Osteocyte (in vitro differentiated cells): ENCODE results near the gene KLF17. TPM values are rescaled to one million over a fixed set of nuclear protein-coding genes. Genes with fewer than 3 reads are reported as not detected.

Source experiments
- DNase-seq: peaks from one replicate; pipeline ENCODE4 v3.0.0; 2021; ENCODE audit warnings: mixed read lengths; ENCODE audit not compliant: unreplicated experiment; ENCODE audit errors: extremely low spot score
- H3K27ac Mint-ChIP-seq: one replicate; pipeline ENCODE4 v1.8.0; 2021; ENCODE audit warnings: mild to moderate bottlenecking, mixed read lengths; ENCODE audit not compliant: unreplicated experiment
- H3K27me3 Mint-ChIP-seq: one replicate; pipeline ENCODE4 v1.8.0; 2021; ENCODE audit warnings: mixed read lengths; ENCODE audit not compliant: unreplicated experiment
- H3K36me3 Mint-ChIP-seq: one replicate; pipeline ENCODE4 v1.8.0; 2021; ENCODE audit warnings: mixed read lengths; ENCODE audit not compliant: unreplicated experiment
- H3K4me1 Mint-ChIP-seq: one replicate; pipeline ENCODE4 v1.8.0; 2021; ENCODE audit warnings: mixed read lengths; ENCODE audit not compliant: unreplicated experiment
- H3K4me3 Mint-ChIP-seq: one replicate; pipeline ENCODE4 v1.8.0; 2021; ENCODE audit warnings: mild to moderate bottlenecking, moderate library complexity, mixed read lengths; ENCODE audit not compliant: unreplicated experiment
- H3K9me3 Mint-ChIP-seq: one replicate; pipeline ENCODE4 v1.8.0; 2021; ENCODE audit warnings: mixed read lengths; ENCODE audit not compliant: unreplicated experiment
- CTCF ChIP-seq: fragments of 200-600 bp; sonication (generic); IDR thresholded peaks from 2 replicates; pipeline ENCODE4 v1.5.0; 2021; ENCODE audit warnings: antibody characterized with exemption, mild to moderate bottlenecking, moderate library complexity
- total RNA-seq: library from RNA; stranded (reverse); gene quantifications from 2 replicates; pipeline ENCODE4 v1.2.1, GENCODE V29; 2021

KLF17 gene
- total RNA-seq, 1 donor from 2014 or later: not detected

GRCh38 chr1:44094047-44094446 is 24.6 kb upstream of the KLF17 start:
- no peak for TF ChIP-seq CTCF
- Mint-ChIP-seq H3K9me3 (peaks cover 23% of the 10 kb centered on the region), H3K36me3 (no peaks in the 10 kb centered on the region), H3K4me1 (no peaks in the 10 kb centered on the region), H3K27ac (no peak overlapping the region), H3K4me3 (no peak overlapping the region), H3K27me3 (peaks cover 31% of the 10 kb centered on the region)
- no peak for DNase-seq

- Mint-ChIP-seq H3K27me3 (peaks cover 20% of the 10 kb centered on the region), H3K4me1 (no peaks in the 10 kb centered on the region), H3K27ac (no peak overlapping the region), H3K36me3 (no peaks in the 10 kb centered on the region), H3K4me3 (no peak overlapping the region), H3K9me3 (peaks cover 17% of the 10 kb centered on the region)
- TF ChIP-seq CTCF: no peak
- DNase-seq: no peak
Observed at GRCh38 chr1:44100183-44100868, 18.3 kb upstream of the KLF17 start.

- Mint-ChIP-seq H3K27ac (no peak overlapping the region), H3K4me3 (no peak overlapping the region), H3K36me3 (no peaks in the 10 kb centered on the region), H3K4me1 (no peaks in the 10 kb centered on the region), H3K27me3 (peaks cover 27% of the 10 kb centered on the region), H3K9me3 (peaks cover 17% of the 10 kb centered on the region)
- DNase-seq: no peak
- TF ChIP-seq CTCF: no peak
Observed at GRCh38 chr1:44101328-44101727, 17.3 kb upstream of the KLF17 start.

- no peak for DNase-seq
- Mint-ChIP-seq H3K4me1 (no peaks in the 10 kb centered on the region), H3K36me3 (no peaks in the 10 kb centered on the region), H3K4me3 (no peak overlapping the region), H3K27ac (no peak overlapping the region), H3K9me3 (no peaks in the 10 kb centered on the region), H3K27me3 (peaks cover 39% of the 10 kb centered on the region)
- TF ChIP-seq CTCF: peak; percentile 14
Observed at GRCh38 chr1:44103270-44104131, 15.1 kb upstream of the KLF17 start.

- H3K27ac Mint-ChIP-seq: no peak overlapping the region
- H3K4me1 Mint-ChIP-seq: no peaks in the 10 kb centered on the region
- TF ChIP-seq CTCF: no peak
Observed at GRCh38 chr1:44105810-44106209, 12.8 kb upstream of the KLF17 start.

More at GRCh38 chr1:44105810-44106209, 12.8 kb upstream of the KLF17 start:
- no peak for DNase-seq
- H3K4me3 Mint-ChIP-seq: no peak overlapping the region
- no peaks in the 10 kb centered on the region for H3K9me3 Mint-ChIP-seq
- no peaks in the 10 kb centered on the region for H3K36me3 Mint-ChIP-seq
- H3K27me3 Mint-ChIP-seq: peaks cover 44% of the 10 kb centered on the region
